GM23338 (cell line): ENCODE measurements around the gene VARS2. TPM values are rescaled to one million over a fixed set of nuclear protein-coding genes. Genes with fewer than 3 reads are reported as not detected.

Source experiments
- ATAC-seq: fragments of 200-7000 bp; cut with Tn5 transposase; 3 replicates; pipeline ENCODE4 v1.9.1; 2020
- DNase-seq: peaks from one replicate; pipeline ENCODE4 v3.0.0-alpha.2; 2015; ENCODE audit warnings: low spot score
- H2AFZ ChIP-seq: fragments of 200-600 bp; sonication (generic); 2 replicates; pipeline ENCODE4 v1.8.0; 2016; ENCODE audit warnings: antibody characterized with exemption, mild to moderate bottlenecking, moderate library complexity
- H3F3A ChIP-seq: fragments of 200-600 bp; sonication (generic); replicated peaks from 2 replicates; pipeline ENCODE4 v1.8.0; 2017; ENCODE audit warnings: antibody characterized with exemption, mixed run types, low read depth
- H3K27ac ChIP-seq: fragments of 200-600 bp; sonication (generic); 2 replicates; pipeline ENCODE4 v1.6.1; 2016; ENCODE audit warnings: low read depth
- H3K27me3 ChIP-seq: fragments of 200-600 bp; sonication (generic); 2 replicates; pipeline ENCODE4 v1.8.0; 2016; ENCODE audit warnings: mild to moderate bottlenecking, mixed run types, moderate library complexity; ENCODE audit not compliant: insufficient read depth
- H3K36me3 ChIP-seq: fragments of 200-600 bp; sonication (generic); 2 replicates; pipeline ENCODE4 v1.8.0; 2016; ENCODE audit warnings: mild to moderate bottlenecking; ENCODE audit not compliant: insufficient read depth
- H3K4me1 ChIP-seq: fragments of 200-600 bp; sonication (generic); 2 replicates; pipeline ENCODE4 v1.8.0; 2016; ENCODE audit warnings: mild to moderate bottlenecking, moderate library complexity; ENCODE audit not compliant: insufficient read depth
- H3K4me2 ChIP-seq: fragments of 200-600 bp; sonication (generic); 2 replicates; pipeline ENCODE4 v1.7.1; 2017; ENCODE audit warnings: mixed run types
- H3K4me3 ChIP-seq: fragments of 200-600 bp; sonication (generic); 2 replicates; pipeline ENCODE4 v1.6.1; 2016; ENCODE audit warnings: mixed run types
- H3K79me2 ChIP-seq: fragments of 200-600 bp; sonication (generic); replicated peaks from 2 replicates; pipeline ENCODE4 v1.8.0; 2017; ENCODE audit warnings: mild to moderate bottlenecking; ENCODE audit not compliant: insufficient read depth
- H3K9me2 ChIP-seq: fragments of 200-600 bp; sonication (generic); 2 replicates; pipeline ENCODE4 v1.8.0; 2017; ENCODE audit not compliant: insufficient read depth
- H4K20me1 ChIP-seq: fragments of 200-600 bp; sonication (generic); replicated peaks from 2 replicates; pipeline ENCODE4 v1.8.0; 2017; ENCODE audit warnings: mild to moderate bottlenecking; ENCODE audit not compliant: insufficient read depth
- H3K27ac Mint-ChIP-seq: 2 replicates; pipeline ENCODE4 v1.8.0; 2020; ENCODE audit warnings: inconsistent platforms, mild to moderate bottlenecking, moderate library complexity, mixed read lengths
- H3K27me3 Mint-ChIP-seq: 3 replicates; pipeline ENCODE4 v1.8.0; 2022; ENCODE audit warnings: low read depth, mild to moderate bottlenecking, moderate library complexity, mixed read lengths, inconsistent platforms; ENCODE audit not compliant: insufficient read depth, poor library complexity
- H3K36me3 Mint-ChIP-seq: 3 replicates; pipeline ENCODE4 v1.8.0; 2021; ENCODE audit warnings: low read depth, mild to moderate bottlenecking, inconsistent platforms, moderate library complexity, mixed read lengths
- H3K4me1 Mint-ChIP-seq: 3 replicates; pipeline ENCODE4 v1.8.0; 2020; ENCODE audit warnings: mild to moderate bottlenecking, inconsistent platforms, mixed read lengths
- H3K4me3 Mint-ChIP-seq: 3 replicates; pipeline ENCODE4 v1.8.0; 2021; ENCODE audit warnings: moderate library complexity, mild to moderate bottlenecking, inconsistent platforms, mixed read lengths
- H3K9me3 Mint-ChIP-seq: 3 replicates; pipeline ENCODE4 v1.8.0; 2020; ENCODE audit warnings: moderate library complexity, mild to moderate bottlenecking, inconsistent platforms, mixed read lengths
- POLR2AphosphoS5 ChIP-seq: IDR thresholded peaks from 2 replicates; pipeline ENCODE4 v1.6.1; 2016; ENCODE audit warnings: antibody characterized with exemption, low read depth
- STAT1 ChIP-seq: IDR thresholded peaks from one replicate; pipeline ENCODE4 v1.6.1; 2016; ENCODE audit warnings: antibody characterized with exemption; ENCODE audit not compliant: unreplicated experiment
- ZNF331 ChIP-seq: fragments of 250-450 bp; sonication (Bioruptor Pico); IDR thresholded peaks from 2 replicates; pipeline ENCODE4 v1.5.0; 2020; ENCODE audit warnings: low read depth, mild to moderate bottlenecking, moderate library complexity
- polyA plus RNA-seq: library from polyadenylated mRNA; unstranded; fragments of >200 nt; fragmentation: Nextera tagmentation; extraction: Ambion mirVana; gene quantifications from 2 replicates; pipeline ENCODE4 v1.2.1, GENCODE V29; 2016
- total RNA-seq: library from RNA; depleted of rRNA; stranded (reverse); fragments of >200 nt; shearing (Covaris generic); gene quantifications from 2 replicates; pipeline ENCODE4 v1.2.3, GENCODE V29; 2014
- TF ChIP-seq, protein P1 (sequence below): IDR thresholded peaks from one replicate; pipeline ENCODE4 v1.6.1; 2018; ENCODE audit warnings: antibody characterized with exemption; ENCODE audit not compliant: unreplicated experiment
- TF ChIP-seq, protein P2 (sequence below): IDR thresholded peaks from 2 replicates; pipeline ENCODE4 v1.6.1; 2016; ENCODE audit warnings: antibody characterized with exemption
- TF ChIP-seq, protein P3 (sequence below): fragments of 250-450 bp; sonication (Bioruptor Pico); IDR thresholded peaks from 2 replicates; pipeline ENCODE4 v1.5.0; 2020; ENCODE audit warnings: mild to moderate bottlenecking, moderate library complexity

The VARS2 gene
- total and polyA plus RNA-seq, 2 experiments from 2014 or later, result 13.7 to 36.4 TPM

DNA sequence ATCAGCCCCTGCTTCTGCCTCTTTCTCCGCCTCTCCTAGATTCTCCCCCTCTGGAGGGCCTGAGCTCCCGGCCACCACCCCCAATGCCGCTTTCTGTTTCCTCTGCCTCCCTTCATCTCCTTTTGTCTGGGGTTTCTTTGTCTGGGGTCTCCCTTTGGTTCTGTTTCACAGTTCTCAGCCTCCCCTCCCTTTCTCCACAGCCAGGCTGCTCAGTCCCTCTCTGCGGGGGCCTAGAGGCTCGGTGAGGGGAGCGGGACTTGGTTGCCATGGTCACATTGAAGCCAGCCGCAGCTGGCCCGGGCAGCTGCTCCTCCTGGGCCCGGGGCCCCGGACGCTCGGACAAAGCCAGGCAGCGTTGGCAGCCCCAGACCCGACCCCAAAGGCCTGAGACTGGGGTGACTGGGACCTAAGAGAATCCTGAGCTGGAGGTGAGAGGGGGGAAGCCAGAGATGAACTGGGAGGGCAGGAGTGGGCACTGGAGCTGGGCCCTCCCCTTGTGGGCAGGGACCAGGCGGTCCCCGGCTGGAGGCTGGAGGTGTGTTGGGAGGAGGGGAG lies 33.3 kb upstream of the VARS2 start:
- H3K27me3 ChIP-seq, result no peaks in the 10 kb centered on the region
- H3K36me3 ChIP-seq, result no peaks in the 10 kb centered on the region
- peak overlapping the region; percentile 97 for H3K27ac ChIP-seq
- peak overlapping the region; percentile 15 for H2AFZ ChIP-seq
- ATAC-seq, result peak; percentile 37
- Mint-ChIP-seq H3K4me1 (peaks cover 64% of the 10 kb centered on the region), H3K27me3 (peaks cover 35% of the 10 kb centered on the region), H3K9me3 (no peaks in the 10 kb centered on the region), H3K27ac (peak overlapping the region; percentile 80), H3K4me3 (peak overlapping the region; percentile 79), H3K36me3 (peaks cover 2% of the 10 kb centered on the region; the same call in 2 of the 3 replicates)
- H3F3A ChIP-seq, result peaks cover 32% of the 10 kb centered on the region
- H3K4me1 ChIP-seq, result peaks cover 49% of the 10 kb centered on the region
- 0 out of 2 replicates have a peak, but pooled peaks cover 7% of the 10 kb centered on the region for H3K9me2 ChIP-seq
- H3K79me2 ChIP-seq, result peaks cover 29% of the 10 kb centered on the region
- H4K20me1 ChIP-seq, result no peaks in the 10 kb centered on the region
- H3K4me2 ChIP-seq, result peak overlapping the region; percentile 100
- TF ChIP-seq POLR2AphosphoS5, result peak; percentile 60
- TF ChIP-seq, protein P1, sequence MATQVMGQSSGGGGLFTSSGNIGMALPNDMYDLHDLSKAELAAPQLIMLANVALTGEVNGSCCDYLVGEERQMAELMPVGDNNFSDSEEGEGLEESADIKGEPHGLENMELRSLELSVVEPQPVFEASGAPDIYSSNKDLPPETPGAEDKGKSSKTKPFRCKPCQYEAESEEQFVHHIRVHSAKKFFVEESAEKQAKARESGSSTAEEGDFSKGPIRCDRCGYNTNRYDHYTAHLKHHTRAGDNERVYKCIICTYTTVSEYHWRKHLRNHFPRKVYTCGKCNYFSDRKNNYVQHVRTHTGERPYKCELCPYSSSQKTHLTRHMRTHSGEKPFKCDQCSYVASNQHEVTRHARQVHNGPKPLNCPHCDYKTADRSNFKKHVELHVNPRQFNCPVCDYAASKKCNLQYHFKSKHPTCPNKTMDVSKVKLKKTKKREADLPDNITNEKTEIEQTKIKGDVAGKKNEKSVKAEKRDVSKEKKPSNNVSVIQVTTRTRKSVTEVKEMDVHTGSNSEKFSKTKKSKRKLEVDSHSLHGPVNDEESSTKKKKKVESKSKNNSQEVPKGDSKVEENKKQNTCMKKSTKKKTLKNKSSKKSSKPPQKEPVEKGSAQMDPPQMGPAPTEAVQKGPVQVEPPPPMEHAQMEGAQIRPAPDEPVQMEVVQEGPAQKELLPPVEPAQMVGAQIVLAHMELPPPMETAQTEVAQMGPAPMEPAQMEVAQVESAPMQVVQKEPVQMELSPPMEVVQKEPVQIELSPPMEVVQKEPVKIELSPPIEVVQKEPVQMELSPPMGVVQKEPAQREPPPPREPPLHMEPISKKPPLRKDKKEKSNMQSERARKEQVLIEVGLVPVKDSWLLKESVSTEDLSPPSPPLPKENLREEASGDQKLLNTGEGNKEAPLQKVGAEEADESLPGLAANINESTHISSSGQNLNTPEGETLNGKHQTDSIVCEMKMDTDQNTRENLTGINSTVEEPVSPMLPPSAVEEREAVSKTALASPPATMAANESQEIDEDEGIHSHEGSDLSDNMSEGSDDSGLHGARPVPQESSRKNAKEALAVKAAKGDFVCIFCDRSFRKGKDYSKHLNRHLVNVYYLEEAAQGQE, result no peak
- TF ChIP-seq, protein P2, sequence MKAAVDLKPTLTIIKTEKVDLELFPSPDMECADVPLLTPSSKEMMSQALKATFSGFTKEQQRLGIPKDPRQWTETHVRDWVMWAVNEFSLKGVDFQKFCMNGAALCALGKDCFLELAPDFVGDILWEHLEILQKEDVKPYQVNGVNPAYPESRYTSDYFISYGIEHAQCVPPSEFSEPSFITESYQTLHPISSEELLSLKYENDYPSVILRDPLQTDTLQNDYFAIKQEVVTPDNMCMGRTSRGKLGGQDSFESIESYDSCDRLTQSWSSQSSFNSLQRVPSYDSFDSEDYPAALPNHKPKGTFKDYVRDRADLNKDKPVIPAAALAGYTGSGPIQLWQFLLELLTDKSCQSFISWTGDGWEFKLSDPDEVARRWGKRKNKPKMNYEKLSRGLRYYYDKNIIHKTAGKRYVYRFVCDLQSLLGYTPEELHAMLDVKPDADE, result no peak
- TF ChIP-seq STAT1, result no peak
- TF ChIP-seq, protein P3, sequence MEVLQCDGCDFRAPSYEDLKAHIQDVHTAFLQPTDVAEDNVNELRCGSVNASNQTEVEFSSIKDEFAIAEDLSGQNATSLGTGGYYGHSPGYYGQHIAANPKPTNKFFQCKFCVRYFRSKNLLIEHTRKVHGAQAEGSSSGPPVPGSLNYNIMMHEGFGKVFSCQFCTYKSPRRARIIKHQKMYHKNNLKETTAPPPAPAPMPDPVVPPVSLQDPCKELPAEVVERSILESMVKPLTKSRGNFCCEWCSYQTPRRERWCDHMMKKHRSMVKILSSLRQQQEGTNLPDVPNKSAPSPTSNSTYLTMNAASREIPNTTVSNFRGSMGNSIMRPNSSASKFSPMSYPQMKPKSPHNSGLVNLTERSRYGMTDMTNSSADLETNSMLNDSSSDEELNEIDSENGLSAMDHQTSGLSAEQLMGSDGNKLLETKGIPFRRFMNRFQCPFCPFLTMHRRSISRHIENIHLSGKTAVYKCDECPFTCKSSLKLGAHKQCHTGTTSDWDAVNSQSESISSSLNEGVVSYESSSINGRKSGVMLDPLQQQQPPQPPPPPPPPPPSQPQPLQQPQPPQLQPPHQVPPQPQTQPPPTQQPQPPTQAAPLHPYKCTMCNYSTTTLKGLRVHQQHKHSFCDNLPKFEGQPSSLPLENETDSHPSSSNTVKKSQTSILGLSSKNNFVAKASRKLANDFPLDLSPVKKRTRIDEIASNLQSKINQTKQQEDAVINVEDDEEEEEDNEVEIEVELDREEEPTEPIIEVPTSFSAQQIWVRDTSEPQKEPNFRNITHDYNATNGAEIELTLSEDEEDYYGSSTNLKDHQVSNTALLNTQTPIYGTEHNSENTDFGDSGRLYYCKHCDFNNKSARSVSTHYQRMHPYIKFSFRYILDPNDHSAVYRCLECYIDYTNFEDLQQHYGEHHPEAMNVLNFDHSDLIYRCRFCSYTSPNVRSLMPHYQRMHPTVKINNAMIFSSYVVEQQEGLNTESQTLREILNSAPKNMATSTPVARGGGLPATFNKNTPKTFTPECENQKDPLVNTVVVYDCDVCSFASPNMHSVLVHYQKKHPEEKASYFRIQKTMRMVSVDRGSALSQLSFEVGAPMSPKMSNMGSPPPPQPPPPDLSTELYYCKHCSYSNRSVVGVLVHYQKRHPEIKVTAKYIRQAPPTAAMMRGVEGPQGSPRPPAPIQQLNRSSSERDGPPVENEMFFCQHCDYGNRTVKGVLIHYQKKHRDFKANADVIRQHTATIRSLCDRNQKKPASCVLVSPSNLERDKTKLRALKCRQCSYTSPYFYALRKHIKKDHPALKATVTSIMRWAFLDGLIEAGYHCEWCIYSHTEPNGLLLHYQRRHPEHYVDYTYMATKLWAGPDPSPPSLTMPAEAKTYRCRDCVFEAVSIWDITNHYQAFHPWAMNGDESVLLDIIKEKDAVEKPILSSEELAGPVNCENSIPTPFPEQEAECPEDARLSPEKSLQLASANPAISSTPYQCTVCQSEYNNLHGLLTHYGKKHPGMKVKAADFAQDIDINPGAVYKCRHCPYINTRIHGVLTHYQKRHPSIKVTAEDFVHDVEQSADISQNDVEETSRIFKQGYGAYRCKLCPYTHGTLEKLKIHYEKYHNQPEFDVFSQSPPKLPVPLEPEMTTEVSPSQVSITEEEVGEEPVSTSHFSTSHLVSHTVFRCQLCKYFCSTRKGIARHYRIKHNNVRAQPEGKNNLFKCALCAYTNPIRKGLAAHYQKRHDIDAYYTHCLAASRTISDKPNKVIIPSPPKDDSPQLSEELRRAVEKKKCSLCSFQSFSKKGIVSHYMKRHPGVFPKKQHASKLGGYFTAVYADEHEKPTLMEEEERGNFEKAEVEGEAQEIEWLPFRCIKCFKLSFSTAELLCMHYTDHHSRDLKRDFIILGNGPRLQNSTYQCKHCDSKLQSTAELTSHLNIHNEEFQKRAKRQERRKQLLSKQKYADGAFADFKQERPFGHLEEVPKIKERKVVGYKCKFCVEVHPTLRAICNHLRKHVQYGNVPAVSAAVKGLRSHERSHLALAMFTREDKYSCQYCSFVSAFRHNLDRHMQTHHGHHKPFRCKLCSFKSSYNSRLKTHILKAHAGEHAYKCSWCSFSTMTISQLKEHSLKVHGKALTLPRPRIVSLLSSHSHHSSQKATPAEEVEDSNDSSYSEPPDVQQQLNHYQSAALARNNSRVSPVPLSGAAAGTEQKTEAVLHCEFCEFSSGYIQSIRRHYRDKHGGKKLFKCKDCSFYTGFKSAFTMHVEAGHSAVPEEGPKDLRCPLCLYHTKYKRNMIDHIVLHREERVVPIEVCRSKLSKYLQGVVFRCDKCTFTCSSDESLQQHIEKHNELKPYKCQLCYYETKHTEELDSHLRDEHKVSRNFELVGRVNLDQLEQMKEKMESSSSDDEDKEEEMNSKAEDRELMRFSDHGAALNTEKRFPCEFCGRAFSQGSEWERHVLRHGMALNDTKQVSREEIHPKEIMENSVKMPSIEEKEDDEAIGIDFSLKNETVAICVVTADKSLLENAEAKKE (CRISPR knock-in tag), result no peak
- TF ChIP-seq ZNF331 (CRISPR knock-in tag), result no peak
- peak; percentile 93 for DNase-seq
- H3K4me3 ChIP-seq, result peak overlapping the region; percentile 92
